Omental fat pad (tissue), 4 donors: Measurements from ENCODE around the gene FAT1. TPM values are rescaled to one million over a fixed set of nuclear protein-coding genes. Genes with fewer than 3 reads are reported as not detected.
A peak's percentile ranks its signal among the peaks of the same experiment; 100 is the strongest.

Experiments
- ATAC-seq: fragments of 150-250 bp; one replicate; pipeline ENCODE4 v1.9.1; 2016; ENCODE audit warnings: mild to moderate bottlenecking, moderate library complexity; ENCODE audit not compliant: low FRiP score
- DNase-seq: peaks from one replicate; pipeline ENCODE4 v3.0.0-alpha.2; 2019; ENCODE audit warnings: low spot score
- CTCF ChIP-seq, 3 donors: fragments of 450-650 bp; IDR thresholded peaks; one replicate each; pipeline ENCODE4 v1.5.1; 2016 to 2017; ENCODE audit warnings: antibody characterized with exemption in 3 of 3, mild to moderate bottlenecking in 3 of 3, moderate library complexity in 2 of 3
- total RNA-seq, 4 donors: library from RNA; depleted of rRNA; stranded (reverse); fragments of >200 nt; gene quantifications; one replicate each; pipeline ENCODE4 v1.1.0, GENCODE V29; 2016

The FAT1 gene
- total RNA-seq, 4 donors from 2014 or later = 35.3 to 90.8 (median 69.9) TPM

GRCh38 chr4:186593587-186593973, 130.1 kb downstream of the FAT1 start:
- TF ChIP-seq CTCF (IDR thresholded peaks at IDR 0.05) = no peak
- DNase-seq = no peak

GRCh38 chr4:186592966-186593586, 130.6 kb downstream of the FAT1 start:
- no peak for TF ChIP-seq CTCF (IDR thresholded peaks at IDR 0.05)
- DNase-seq = no peak
- no peak for ATAC-seq

More at GRCh38 chr4:186593587-186593973, 130.1 kb downstream of the FAT1 start:
- no peak for ATAC-seq

GRCh38 chr4:186592445-186592844, 131.2 kb downstream of the FAT1 start:
- DNase-seq (no peak), ATAC-seq (no peak)
- TF ChIP-seq CTCF (IDR thresholded peaks at IDR 0.05) = no peak

- ATAC-seq (no peak), DNase-seq (no peak)
- no peak for TF ChIP-seq CTCF (IDR thresholded peaks at IDR 0.05)
Measured at GRCh38 chr4:186591651-186592050, 132.0 kb downstream of the FAT1 start.

- no peak for DNase-seq
- TF ChIP-seq CTCF (IDR thresholded peaks at IDR 0.05) = no peak
- ATAC-seq = no peak
Measured at GRCh38 chr4:186588503-186588902, 135.2 kb downstream of the FAT1 start.

- ATAC-seq (no peak), DNase-seq (peak; percentile 90)
- TF ChIP-seq CTCF (IDR thresholded peaks at IDR 0.05) = peak in 1 of 3 donors; percentile 65
Measured at GRCh38 chr4:186587416-186588018, 136.1 kb downstream of the FAT1 start.

- DNase-seq = no peak
- no peak for ATAC-seq
- no peak for TF ChIP-seq CTCF (IDR thresholded peaks at IDR 0.05)
Measured at GRCh38 chr4:186586205-186586604, 137.5 kb downstream of the FAT1 start.
